NT2/D1 (cell line): ENCODE measurements around the gene SHFL.

ENCODE experiments used
- DNase-seq: peaks from one replicate; pipeline ENCODE4 v3.0.0-alpha.2; 2011; ENCODE audit warnings: low read depth, low spot score
- H3K27me3 ChIP-seq: 2 replicates; pipeline ENCODE4 v1.6.0; 2011; ENCODE audit warnings: mild to moderate bottlenecking; ENCODE audit not compliant: insufficient read length, insufficient read depth
- H3K36me3 ChIP-seq: 2 replicates; pipeline ENCODE4 v1.6.1; 2011; ENCODE audit warnings: mild to moderate bottlenecking, low read length, mixed read lengths; ENCODE audit not compliant: insufficient read depth, insufficient read length
- H3K4me1 ChIP-seq: 2 replicates; pipeline ENCODE4 v1.5.1; 2011; ENCODE audit not compliant: insufficient read depth, insufficient read length
- H3K4me3 ChIP-seq: 2 replicates; pipeline ENCODE4 v1.5.1; 2011; ENCODE audit warnings: low read depth; ENCODE audit not compliant: insufficient read length
- H3K9ac ChIP-seq: 2 replicates; pipeline ENCODE4 v1.6.0; 2011; ENCODE audit warnings: low read depth; ENCODE audit not compliant: insufficient read length
- H3K9me3 ChIP-seq: 2 replicates; pipeline ENCODE4 v1.5.1; 2011; ENCODE audit warnings: mild to moderate bottlenecking, low read length; ENCODE audit not compliant: insufficient read depth
- SUZ12 ChIP-seq: IDR thresholded peaks from 2 replicates; pipeline ENCODE4 v1.6.1; 2011; ENCODE audit not compliant: insufficient read length, insufficient read depth; ENCODE audit errors: extremely low read depth
- YY1 ChIP-seq: IDR thresholded peaks from 2 replicates; pipeline ENCODE4 v1.6.1; 2011; ENCODE audit not compliant: insufficient read length, insufficient read depth
- ZNF274 ChIP-seq: IDR thresholded peaks from 2 replicates; pipeline ENCODE4 v1.6.1; 2011; ENCODE audit warnings: mild to moderate bottlenecking, low read depth, low read length

SHFL gene

GRCh38 chr19:10110972-10111317, 24.8 kb downstream of the SHFL start:
- no peak for DNase-seq
- H3K4me1 ChIP-seq = peaks cover 34% of the 10 kb centered on the region
- TF ChIP-seq ZNF274 (no peak), YY1 (no peak), SUZ12 (no peak)
- H3K27me3 ChIP-seq = no peaks in the 10 kb centered on the region
- no peak overlapping the region for H3K4me3 ChIP-seq
- H3K9ac ChIP-seq = no peak overlapping the region
- no peaks in the 10 kb centered on the region for H3K9me3 ChIP-seq
- peaks cover 84% of the 10 kb centered on the region for H3K36me3 ChIP-seq

GRCh38 chr19:10111405-10111811, 25.3 kb downstream of the SHFL start, which contains the start of gene P2RY11:
Gene P2RY11, plus strand, starts transcription at chr19:10111693. Its CDS starts 29 bp downstream, at chr19:10111722.
- Histone ChIP-seq H3K9me3 (no peaks in the 10 kb centered on the region), H3K27me3 (no peaks in the 10 kb centered on the region), H3K36me3 (peaks cover 88% of the 10 kb centered on the region), H3K4me1 (peaks cover 37% of the 10 kb centered on the region), H3K4me3 (no peak within 1 kb of the TSS), H3K9ac (no peak within 1 kb of the TSS)
- no peak for DNase-seq
- no peak for TF ChIP-seq YY1

- Histone ChIP-seq H3K9ac (no peak overlapping the region), H3K4me3 (no peak overlapping the region), H3K9me3 (no peaks in the 10 kb centered on the region), H3K27me3 (no peaks in the 10 kb centered on the region), H3K4me1 (peaks cover 35% of the 10 kb centered on the region), H3K36me3 (peaks cover 90% of the 10 kb centered on the region)
- no peak for DNase-seq
- TF ChIP-seq YY1 (no peak), SUZ12 (no peak), ZNF274 (no peak)
Measured at GRCh38 chr19:10112037-10112761, 26.1 kb downstream of the SHFL start.

DNA sequence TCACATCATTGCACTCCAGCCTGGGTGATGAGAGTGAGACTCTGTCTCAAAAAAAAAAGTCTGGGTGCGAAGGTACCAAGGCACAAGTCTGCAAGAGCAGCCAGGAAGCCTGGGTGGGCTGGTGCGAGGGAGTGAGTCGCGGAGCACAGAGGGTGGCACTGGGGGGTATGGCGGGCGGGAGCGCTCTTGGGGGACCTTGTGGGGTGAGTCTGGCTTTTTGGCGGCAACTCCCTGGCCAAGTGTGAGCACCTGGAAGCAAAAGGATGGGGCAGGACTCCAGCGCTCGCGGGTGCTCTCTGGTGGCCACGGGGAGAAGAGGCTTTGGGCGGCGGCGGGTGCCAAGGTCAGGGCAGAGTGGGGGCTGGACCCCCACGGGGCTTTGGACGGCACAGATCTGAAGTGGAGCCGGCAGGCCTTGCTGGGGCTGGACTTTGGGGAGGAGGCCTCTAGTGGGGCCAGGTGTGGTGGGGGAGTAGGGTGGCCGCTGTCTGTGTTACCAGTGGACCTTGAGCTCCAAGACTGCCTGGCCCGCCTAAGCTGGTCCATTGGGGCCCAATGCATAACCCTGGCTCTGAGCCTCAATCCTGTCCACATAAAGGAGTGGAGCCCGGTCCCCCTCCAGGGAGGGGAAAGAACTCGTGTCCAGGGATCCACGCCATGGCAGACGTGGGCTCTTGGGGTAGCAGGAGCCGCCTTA, 26.9 kb downstream of the SHFL start:
- Histone ChIP-seq H3K36me3 (peaks cover 90% of the 10 kb centered on the region), H3K27me3 (no peaks in the 10 kb centered on the region), H3K4me1 (peaks cover 30% of the 10 kb centered on the region), H3K9me3 (no peaks in the 10 kb centered on the region), H3K4me3 (no peak overlapping the region), H3K9ac (no peak overlapping the region)
- no peak for TF ChIP-seq ZNF274
- TF ChIP-seq SUZ12 = no peak
- no peak for TF ChIP-seq YY1
- DNase-seq = no peak

- Histone ChIP-seq H3K9me3 (no peaks in the 10 kb centered on the region), H3K36me3 (peaks cover 88% of the 10 kb centered on the region), H3K9ac (no peak overlapping the region), H3K27me3 (no peaks in the 10 kb centered on the region), H3K4me1 (peaks cover 28% of the 10 kb centered on the region), H3K4me3 (no peak overlapping the region)
- TF ChIP-seq ZNF274 (no peak), YY1 (no peak), SUZ12 (no peak)
- DNase-seq = no peak
Measured at GRCh38 chr19:10113592-10113963, 27.5 kb downstream of the SHFL start.

DNA sequence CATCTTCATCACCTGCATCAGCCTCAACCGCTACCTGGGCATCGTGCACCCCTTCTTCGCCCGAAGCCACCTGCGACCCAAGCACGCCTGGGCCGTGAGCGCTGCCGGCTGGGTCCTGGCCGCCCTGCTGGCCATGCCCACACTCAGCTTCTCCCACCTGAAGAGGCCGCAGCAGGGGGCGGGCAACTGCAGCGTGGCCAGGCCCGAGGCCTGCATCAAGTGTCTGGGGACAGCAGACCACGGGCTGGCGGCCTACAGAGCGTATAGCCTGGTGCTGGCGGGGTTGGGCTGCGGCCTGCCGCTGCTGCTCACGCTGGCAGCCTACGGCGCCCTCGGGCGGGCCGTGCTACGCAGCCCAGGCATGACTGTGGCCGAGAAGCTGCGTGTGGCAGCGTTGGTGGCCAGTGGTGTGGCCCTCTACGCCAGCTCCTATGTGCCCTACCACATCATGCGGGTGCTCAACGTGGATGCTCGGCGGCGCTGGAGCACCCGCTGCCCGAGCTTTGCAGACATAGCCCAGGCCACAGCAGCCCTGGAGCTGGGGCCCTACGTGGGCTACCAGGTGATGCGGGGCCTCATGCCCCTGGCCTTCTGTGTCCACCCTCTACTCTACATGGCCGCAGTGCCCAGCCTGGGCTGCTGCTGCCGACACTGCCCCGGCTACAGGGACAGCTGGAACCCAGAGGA, 28.0 kb downstream of the SHFL start:
- Histone ChIP-seq H3K36me3 (peaks cover 88% of the 10 kb centered on the region), H3K4me3 (no peak overlapping the region), H3K9me3 (no peaks in the 10 kb centered on the region), H3K4me1 (peaks cover 31% of the 10 kb centered on the region), H3K27me3 (no peaks in the 10 kb centered on the region), H3K9ac (peak overlapping the region; percentile 46)
- TF ChIP-seq ZNF274 (no peak), YY1 (no peak), SUZ12 (no peak)
- DNase-seq = no peak

DNA sequence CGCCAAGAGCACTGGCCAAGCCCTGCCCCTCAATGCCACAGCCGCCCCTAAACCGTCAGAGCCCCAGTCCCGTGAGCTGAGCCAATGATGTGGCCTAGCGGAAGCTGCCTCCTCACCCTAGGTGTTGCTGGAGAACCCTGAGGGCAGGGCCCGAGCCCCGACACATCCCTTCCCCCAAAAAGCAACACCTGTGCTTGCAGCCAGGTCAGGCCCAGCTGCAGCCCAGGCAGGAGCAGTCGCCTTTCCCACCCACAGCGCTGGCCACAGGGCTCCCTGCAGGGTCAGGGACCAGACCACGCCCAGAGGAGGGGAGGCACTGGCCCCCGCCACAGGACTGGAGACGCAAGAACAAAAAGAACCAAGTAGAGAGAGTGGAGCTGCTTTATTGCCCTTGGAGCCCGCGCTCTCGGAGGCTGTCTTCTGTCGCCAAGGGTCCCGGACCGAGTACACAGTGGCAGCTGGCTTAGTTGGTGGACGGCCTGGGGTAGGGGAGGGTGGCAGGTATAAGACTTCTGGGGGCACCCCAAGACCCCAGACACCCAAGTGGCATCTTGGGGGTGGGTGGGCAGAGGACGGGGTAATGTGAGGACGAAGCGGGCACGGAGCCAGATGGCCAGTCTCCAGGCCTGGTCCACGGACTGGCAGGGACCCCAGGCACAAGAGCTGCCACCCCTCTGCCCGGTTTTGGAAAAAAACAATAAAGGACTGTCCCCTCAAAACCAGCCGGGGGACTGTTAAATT, 28.7 kb downstream of the SHFL start:
- Histone ChIP-seq H3K36me3 (peaks cover 84% of the 10 kb centered on the region), H3K9ac (peak overlapping the region; percentile 50), H3K4me3 (no peak overlapping the region), H3K27me3 (no peaks in the 10 kb centered on the region), H3K4me1 (peaks cover 31% of the 10 kb centered on the region), H3K9me3 (no peaks in the 10 kb centered on the region)
- no peak for DNase-seq
- TF ChIP-seq ZNF274 = no peak
- TF ChIP-seq SUZ12 = no peak
- no peak for TF ChIP-seq YY1
